SK-N-MC (cell line): ENCODE results near the gene PAIP1.

Experiments
- EZH2 ChIP-seq: fragments of 200-600 bp; sonication (generic); IDR thresholded peaks from one replicate; pipeline ENCODE4 v1.6.1; 2017; ENCODE audit warnings: antibody characterized with exemption
- POLR2AphosphoS5 ChIP-seq: IDR thresholded peaks from 2 replicates; pipeline ENCODE4 v1.6.1; 2012; ENCODE audit warnings: mild to moderate bottlenecking, low read depth, low read length, borderline replicate concordance

- no peak for TF ChIP-seq EZH2
- TF ChIP-seq POLR2AphosphoS5, result no peak
These were observed 11.1 kb upstream of the PAIP1 start for GRCh38 chr5:43567967-43568366.
